Ovary (tissue), 3 donors: ENCODE data around the gene C1orf167.

ENCODE experiments used
- CTCF ChIP-seq, 3 donors: fragments of 450-650 bp in 2 of 3; fragments of 200-600 bp in 1 of 3; IDR thresholded peaks; one replicate each; pipeline versions ENCODE4 v1.5.1 to v1.8.0; 2016 to 2022; ENCODE audit warnings: antibody characterized with exemption in 3 of 3, mild to moderate bottlenecking in 1 of 3
- EP300 ChIP-seq: sonication (generic); formaldehyde crosslinking; IDR thresholded peaks from one replicate; pipeline ENCODE4 v1.6.1; 2017; ENCODE audit warnings: antibody characterized with exemption
- POLR2A ChIP-seq: fragments of 450-650 bp; IDR thresholded peaks from one replicate; pipeline ENCODE4 v1.6.1; 2017; ENCODE audit warnings: antibody characterized with exemption, mild to moderate bottlenecking, moderate library complexity
- donor health status: DM: no; HTN: no; CAD: no.

- TF ChIP-seq CTCF (IDR thresholded peaks at IDR 0.05) (no peak), EP300 (no peak), POLR2A (no peak)
These were observed 66.5 kb downstream of the C1orf167 start for GRCh38 chr1:11828511-11828910.
